Measurements from ENCODE around the gene TJP1. TPM values are rescaled to one million over a fixed set of nuclear protein-coding genes. Genes with fewer than 3 reads are reported as not detected.

Gene TJP1
- total and polyA plus RNA-seq, 2 donors (not counting 1 experiment from before 2014, with no cell fraction given), result 0.10 TPM; not detected in 1

- POLR2A ChIA-PET, result no interaction called here
- peaks cover 2% of the 10 kb centered on the region for H3K9me3 Mint-ChIP-seq (ENCODE audit: insufficient read depth)
- Histone ChIP-seq H3K27ac (ENCODE audit: low read length in 2 of 2) (no peak overlapping the region), H3K4me2 (replicated peaks; ENCODE audit: low read depth, low read length, poor library complexity, severe bottlenecking) (no peak overlapping the region), H2AFZ (ENCODE audit: insufficient read depth, low read depth, low read length, poor library complexity, severe bottlenecking) (no peak overlapping the region), H3K36me3 (replicated peaks in 1 of 2; ENCODE audit: control extremely low read depth in 1 of 2, control insufficient read depth in 1 of 2, extremely low read depth in 1 of 2, insufficient read depth in 2 of 2, low read length in 1 of 2) (no peaks in the 10 kb centered on the region), H3K9me3 (ENCODE audit: control extremely low read depth in 1 of 3, control insufficient read depth in 2 of 3, insufficient read depth in 1 of 3, low read length in 2 of 3) (peaks cover 0 to 31% (median 0%) of the 10 kb centered on the region in 3 donors), H3K4me1 (ENCODE audit: control insufficient read depth in 2 of 2, insufficient read depth in 2 of 2, low read length in 2 of 2) (no peaks in the 10 kb centered on the region), H3K79me2 (ENCODE audit: control insufficient read depth, insufficient read depth, low read length) (no peaks in the 10 kb centered on the region), H4K20me1 (ENCODE audit: control insufficient read depth, insufficient read depth, low read length, poor library complexity, severe bottlenecking) (no peaks in the 10 kb centered on the region), H3K9ac (ENCODE audit: low read length) (no peak overlapping the region), H3K27me3 (replicated peaks in 1 of 4; ENCODE audit: control extremely low read depth in 1 of 4, control insufficient read depth in 3 of 4, insufficient read depth in 4 of 4, low read length in 3 of 4) (no peaks in the 10 kb centered on the region), H3K4me3 (ENCODE audit: control extremely low read depth in 1 of 5, extremely low read depth in 1 of 5, insufficient read depth in 1 of 5, low read depth in 2 of 5, low read length in 4 of 5) (no peak overlapping the region)
- ATAC-seq (ENCODE audit: low read depth) (no peak), DNase-seq (no peak)
- intact Hi-C loops (cut with micrococcal nuclease), result no loop called here
- WGBS (ENCODE audit: insufficient coverage), result 85% methylated on average over 19 of the region's 24 CpGs
- no peak overlapping the region for H3K4me3 Mint-ChIP-seq
- TF ChIP-seq CTCF (IDR thresholded peaks at IDR 0.05) (no peak), EZH2 (IDR thresholded peaks at IDR 0.05; ENCODE audit: borderline replicate concordance, insufficient read depth, low read depth, low read length, poor library complexity, severe bottlenecking) (no peak)
- no peaks in the 10 kb centered on the region for H3K4me1 Mint-ChIP-seq
- CTCF ChIA-PET, result no interaction called here
- H3K27ac Mint-ChIP-seq, result no peak overlapping the region
- H3K27me3 Mint-ChIP-seq, result peaks cover under 1% of the 10 kb centered on the region
These were observed 134.2 kb downstream of the TJP1 start for GRCh38 chr15:29687939-29688505.

DNA sequence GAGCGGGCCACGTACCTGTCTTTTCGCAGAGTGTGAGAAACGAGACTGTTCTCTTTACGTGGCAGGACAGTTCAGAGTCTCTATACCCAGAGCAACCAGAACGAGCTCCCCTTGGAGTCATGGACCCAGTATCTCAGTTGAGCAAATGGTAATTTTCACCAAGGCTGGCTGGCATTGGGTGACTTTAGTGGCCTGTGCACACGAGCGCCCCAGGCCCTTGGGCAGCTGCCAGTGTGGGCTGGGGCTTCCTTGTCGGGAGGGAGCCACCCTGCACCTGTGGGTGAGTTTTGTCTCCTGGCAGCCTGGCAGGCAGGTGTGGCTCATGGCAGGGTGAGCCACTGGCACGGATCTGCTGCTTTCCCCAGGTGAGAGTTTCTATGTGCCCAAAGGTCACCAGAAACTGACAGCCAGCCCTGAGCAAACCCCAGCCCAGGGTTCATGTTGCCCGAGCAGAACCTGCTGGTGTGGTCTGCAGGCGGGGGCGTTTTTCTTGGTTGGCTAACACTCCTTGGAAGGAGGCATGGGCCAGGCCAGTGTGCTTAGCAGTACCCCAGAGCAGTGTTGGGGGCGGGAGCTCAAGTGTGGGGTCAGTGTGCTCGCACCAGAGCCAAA is 135.0 kb downstream of the TJP1 start:
- WGBS (ENCODE audit: insufficient coverage), result 89% methylated on average over 13 of the region's 15 CpGs
- Histone ChIP-seq H3K4me3 (ENCODE audit: control extremely low read depth in 1 of 5, extremely low read depth in 1 of 5, insufficient read depth in 1 of 5, low read depth in 2 of 5, low read length in 4 of 5) (no peak overlapping the region), H3K9ac (ENCODE audit: low read length) (no peak overlapping the region), H2AFZ (ENCODE audit: insufficient read depth, low read depth, low read length, poor library complexity, severe bottlenecking) (no peak overlapping the region), H3K27ac (ENCODE audit: low read length in 2 of 2) (no peak overlapping the region), H3K4me2 (replicated peaks; ENCODE audit: low read depth, low read length, poor library complexity, severe bottlenecking) (no peak overlapping the region), H3K4me1 (ENCODE audit: control insufficient read depth in 2 of 2, insufficient read depth in 2 of 2, low read length in 2 of 2) (no peaks in the 10 kb centered on the region), H3K79me2 (ENCODE audit: control insufficient read depth, insufficient read depth, low read length) (no peaks in the 10 kb centered on the region), H4K20me1 (ENCODE audit: control insufficient read depth, insufficient read depth, low read length, poor library complexity, severe bottlenecking) (no peaks in the 10 kb centered on the region), H3K9me3 (ENCODE audit: control extremely low read depth in 1 of 3, control insufficient read depth in 2 of 3, insufficient read depth in 1 of 3, low read length in 2 of 3) (peaks cover 0 to 31% (median 0%) of the 10 kb centered on the region in 3 donors), H3K36me3 (replicated peaks in 1 of 2; ENCODE audit: control extremely low read depth in 1 of 2, control insufficient read depth in 1 of 2, extremely low read depth in 1 of 2, insufficient read depth in 2 of 2, low read length in 1 of 2) (no peaks in the 10 kb centered on the region), H3K27me3 (replicated peaks in 1 of 4; ENCODE audit: control extremely low read depth in 1 of 4, control insufficient read depth in 3 of 4, insufficient read depth in 4 of 4, low read length in 3 of 4) (no peaks in the 10 kb centered on the region)
- H3K4me1 Mint-ChIP-seq, result no peaks in the 10 kb centered on the region
- intact Hi-C loops (cut with micrococcal nuclease), result no loop called here
- ATAC-seq (ENCODE audit: low read depth), result no peak
- H3K27ac Mint-ChIP-seq, result no peak overlapping the region
- DNase-seq, result no peak
- H3K9me3 Mint-ChIP-seq (ENCODE audit: insufficient read depth), result peaks cover 2% of the 10 kb centered on the region
- POLR2A ChIA-PET, result no interaction called here
- peaks cover 4% of the 10 kb centered on the region for H3K27me3 Mint-ChIP-seq
- CTCF ChIA-PET, result no interaction called here
- TF ChIP-seq EZH2 (IDR thresholded peaks at IDR 0.05; ENCODE audit: borderline replicate concordance, insufficient read depth, low read depth, low read length, poor library complexity, severe bottlenecking) (no peak), CTCF (IDR thresholded peaks at IDR 0.05) (no peak)
- no peak overlapping the region for H3K4me3 Mint-ChIP-seq

All from B cell (primary cell).